ENCODE results near the gene MYO1A. TPM values are rescaled to one million over a fixed set of nuclear protein-coding genes. Genes with fewer than 3 reads are reported as not detected.
"Not testable (repeated sequence)": the region's sequence is repeated elsewhere in the genome, so short reads cannot be mapped to it uniquely, and the experiment has no call there.

Gene MYO1A
- total RNA-seq, 1 experiment from 2014 or later = 0.26 TPM

DNA sequence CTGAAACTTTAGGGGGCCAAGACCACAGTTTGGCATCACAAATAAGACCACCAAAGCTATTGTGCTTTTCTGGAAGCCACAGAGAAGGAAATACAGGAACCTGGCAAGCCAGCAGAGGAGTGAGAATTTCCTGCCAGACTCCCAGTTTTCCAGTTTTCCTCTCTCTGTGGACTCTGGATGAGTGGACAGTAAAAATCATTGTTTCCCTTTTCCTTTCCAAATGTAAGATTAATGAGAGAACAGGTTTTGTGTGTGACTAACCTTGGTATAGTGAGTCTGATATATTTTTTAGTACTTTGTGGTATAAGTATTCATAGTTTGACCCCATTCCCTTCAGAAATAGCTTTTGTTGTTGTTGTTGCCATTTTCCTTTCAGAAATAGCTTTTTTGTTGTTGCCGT is 31.0 kb downstream of the MYO1A start:
- Histone ChIP-seq H2AFZ (ENCODE audit: low read length) (no peak overlapping the region), H3K23me2 (ENCODE audit: insufficient read length, low read depth, low read length, poor library complexity, severe bottlenecking) (no peaks in the 10 kb centered on the region), H3K79me1 (ENCODE audit: insufficient read depth, low read depth, low read length, poor library complexity, severe bottlenecking) (no peaks in the 10 kb centered on the region), H4K8ac (replicated peaks; ENCODE audit: insufficient read length, low read depth, low read length) (no peak overlapping the region), H3K9ac (ENCODE audit: extremely low read depth, insufficient read length, low read length) (no peak overlapping the region), H3K4ac (ENCODE audit: low read depth, low read length) (no peak overlapping the region), H3K27me3 (ENCODE audit: insufficient read depth, low read length) (no peaks in the 10 kb centered on the region), H3K27ac (ENCODE audit: insufficient read length, low read depth, low read length) (no peak overlapping the region), H2BK12ac (ENCODE audit: insufficient read length, low read depth, low read length) (no peak overlapping the region), H2BK120ac (ENCODE audit: low read depth, low read length, poor library complexity, severe bottlenecking) (no peak overlapping the region), H2BK5ac (ENCODE audit: insufficient read length, low read length) (no peak overlapping the region), H3K79me2 (ENCODE audit: insufficient read depth, low read length) (no peaks in the 10 kb centered on the region), H4K91ac (ENCODE audit: insufficient read length, low read depth, low read length) (no peak overlapping the region), H4K5ac (ENCODE audit: insufficient read length, low read depth, low read length) (no peak overlapping the region), H3K4me2 (ENCODE audit: insufficient read depth, insufficient read length, low read length) (no peak overlapping the region), H3K9me3 (ENCODE audit: control insufficient read depth, low read depth, low read length) (no peaks in the 10 kb centered on the region), H2BK15ac (ENCODE audit: low read depth, low read length) (no peak overlapping the region), H3T11ph (ENCODE audit: low read length) (no peak overlapping the region), H4K20me1 (ENCODE audit: control insufficient read depth, insufficient read depth, insufficient read length) (no peaks in the 10 kb centered on the region), H3K56ac (ENCODE audit: insufficient read length, low read depth, low read length) (no peak overlapping the region), H3K4me1 (ENCODE audit: insufficient read depth, low read length) (peaks cover 2% of the 10 kb centered on the region; the same call in 1 of the 2 replicates), H3K18ac (ENCODE audit: insufficient read length, low read depth, low read length) (no peak overlapping the region), H3K23ac (ENCODE audit: insufficient read length, low read depth, low read length) (no peak overlapping the region), H2BK20ac (ENCODE audit: low read depth, low read length, poor library complexity, severe bottlenecking) (no peak overlapping the region), H3K14ac (ENCODE audit: insufficient read depth, low read length) (no peak overlapping the region), H2AK5ac (ENCODE audit: insufficient read length, low read length) (no peak overlapping the region)
- Mint-ChIP-seq H3K4me1 (peaks cover 12 to 38% of the 10 kb centered on the region in 2 experiments), H3K27ac (peak overlapping the region in 1 of 3 experiments; percentile 59; a peak in 2 of 7 replicates), H3K9me3 (no peaks in the 10 kb centered on the region), H3K4me3 (no peak overlapping the region), H3K36me3 (ENCODE audit: insufficient read depth in 1 of 3, low read depth in 3 of 3) (no peaks in the 10 kb centered on the region), H3K27me3 (ENCODE audit: low read depth) (peaks cover 3% of the 10 kb centered on the region)
- no CpG with 5 or more reads among the region's 1 CpG for WGBS (ENCODE audit: extremely low coverage, insufficient read length, low lambda C conversion rate)
- DNase-seq = no peak
- TF ChIP-seq, protein P1, sequence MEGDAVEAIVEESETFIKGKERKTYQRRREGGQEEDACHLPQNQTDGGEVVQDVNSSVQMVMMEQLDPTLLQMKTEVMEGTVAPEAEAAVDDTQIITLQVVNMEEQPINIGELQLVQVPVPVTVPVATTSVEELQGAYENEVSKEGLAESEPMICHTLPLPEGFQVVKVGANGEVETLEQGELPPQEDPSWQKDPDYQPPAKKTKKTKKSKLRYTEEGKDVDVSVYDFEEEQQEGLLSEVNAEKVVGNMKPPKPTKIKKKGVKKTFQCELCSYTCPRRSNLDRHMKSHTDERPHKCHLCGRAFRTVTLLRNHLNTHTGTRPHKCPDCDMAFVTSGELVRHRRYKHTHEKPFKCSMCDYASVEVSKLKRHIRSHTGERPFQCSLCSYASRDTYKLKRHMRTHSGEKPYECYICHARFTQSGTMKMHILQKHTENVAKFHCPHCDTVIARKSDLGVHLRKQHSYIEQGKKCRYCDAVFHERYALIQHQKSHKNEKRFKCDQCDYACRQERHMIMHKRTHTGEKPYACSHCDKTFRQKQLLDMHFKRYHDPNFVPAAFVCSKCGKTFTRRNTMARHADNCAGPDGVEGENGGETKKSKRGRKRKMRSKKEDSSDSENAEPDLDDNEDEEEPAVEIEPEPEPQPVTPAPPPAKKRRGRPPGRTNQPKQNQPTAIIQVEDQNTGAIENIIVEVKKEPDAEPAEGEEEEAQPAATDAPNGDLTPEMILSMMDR (conservative IDR thresholded peaks at IDR 0.05) = no peak

DNA sequence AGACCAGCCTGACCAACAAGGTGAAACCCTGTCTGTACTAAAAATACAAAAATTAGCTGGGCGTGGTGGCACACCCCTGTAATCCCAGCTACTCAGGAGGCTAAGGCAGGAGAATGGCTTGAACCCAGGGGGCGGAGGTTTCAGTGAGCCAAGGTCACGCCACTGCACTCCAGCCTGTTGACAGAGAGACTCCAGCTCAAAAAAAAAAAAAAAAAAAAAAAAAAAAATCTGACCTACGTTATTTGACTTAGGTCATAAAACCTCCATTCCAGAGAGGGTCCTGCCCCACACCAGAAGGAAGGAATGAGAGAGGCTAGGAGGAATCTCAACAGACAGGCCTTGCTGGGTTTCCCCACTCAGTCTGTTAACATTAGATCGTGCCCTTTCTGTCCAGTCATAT is 31.6 kb downstream of the MYO1A start:
- not testable (repeated sequence) for H3K14ac ChIP-seq (ENCODE audit: insufficient read depth, low read length); H2AFZ ChIP-seq (ENCODE audit: low read length)

More for the DNA sequence above, 31.6 kb downstream of the MYO1A start:
- H3K79me1 ChIP-seq (ENCODE audit: insufficient read depth, low read depth, low read length, poor library complexity, severe bottlenecking); H3K27ac ChIP-seq (ENCODE audit: insufficient read length, low read depth, low read length); H3T11ph ChIP-seq (ENCODE audit: low read length); H2BK120ac ChIP-seq (ENCODE audit: low read depth, low read length, poor library complexity, severe bottlenecking); H3K23ac ChIP-seq (ENCODE audit: insufficient read length, low read depth, low read length); H4K8ac ChIP-seq (replicated peaks; ENCODE audit: insufficient read length, low read depth, low read length); H3K56ac ChIP-seq (ENCODE audit: insufficient read length, low read depth, low read length); H3K4me3 Mint-ChIP-seq; H3K9me3 Mint-ChIP-seq; H4K5ac ChIP-seq (ENCODE audit: insufficient read length, low read depth, low read length); H2BK12ac ChIP-seq (ENCODE audit: insufficient read length, low read depth, low read length); H2AK5ac ChIP-seq (ENCODE audit: insufficient read length, low read length); H3K9me3 ChIP-seq (ENCODE audit: control insufficient read depth, low read depth, low read length); H4K91ac ChIP-seq (ENCODE audit: insufficient read length, low read depth, low read length); H3K18ac ChIP-seq (ENCODE audit: insufficient read length, low read depth, low read length); H3K4ac ChIP-seq (ENCODE audit: low read depth, low read length); H3K4me1 ChIP-seq (ENCODE audit: insufficient read depth, low read length); H3K4me2 ChIP-seq (ENCODE audit: insufficient read depth, insufficient read length, low read length); DNase-seq; H2BK15ac ChIP-seq (ENCODE audit: low read depth, low read length); H3K36me3 Mint-ChIP-seq (ENCODE audit: insufficient read depth in 1 of 3, low read depth in 3 of 3); H3K23me2 ChIP-seq (ENCODE audit: insufficient read length, low read depth, low read length, poor library complexity, severe bottlenecking); H3K27me3 ChIP-seq (ENCODE audit: insufficient read depth, low read length); H2BK20ac ChIP-seq (ENCODE audit: low read depth, low read length, poor library complexity, severe bottlenecking); H2BK5ac ChIP-seq (ENCODE audit: insufficient read length, low read length); H3K27me3 Mint-ChIP-seq (ENCODE audit: low read depth); H3K79me2 ChIP-seq (ENCODE audit: insufficient read depth, low read length); H3K9ac ChIP-seq (ENCODE audit: extremely low read depth, insufficient read length, low read length); H4K20me1 ChIP-seq (ENCODE audit: control insufficient read depth, insufficient read depth, insufficient read length): not testable (repeated sequence)
- WGBS (ENCODE audit: extremely low coverage, insufficient read length, low lambda C conversion rate) = no CpG with 5 or more reads among the region's 5 CpGs
- Mint-ChIP-seq H3K27ac (peak overlapping the region in 1 of 3 experiments; percentile 19; a peak in 1 of 7 replicates), H3K4me1 (peaks cover 15 to 42% of the 10 kb centered on the region in 2 experiments)

Measured in H9 (cell line).